Measurements from ENCODE around the gene ABLIM2.

Gene ABLIM2

GRCh38 chr4:8013976-8014726 lies 144.5 kb downstream of the ABLIM2 start:
- no peak overlapping the region for H3K4me3 ChIP-seq (ENCODE audit: insufficient read depth, low read length, poor library complexity, severe bottlenecking)
- H3K79me2 ChIP-seq (ENCODE audit: insufficient read depth, low read length) = no peaks in the 10 kb centered on the region
- H3K9me2 ChIP-seq (replicated peaks; ENCODE audit: insufficient read depth, low read length) = no peaks in the 10 kb centered on the region
- no peak overlapping the region for H2AFZ ChIP-seq (ENCODE audit: low read depth, low read length, severe bottlenecking)
- H3K27me3 ChIP-seq (ENCODE audit: low read length) = no peaks in the 10 kb centered on the region
- no peak overlapping the region for H3K9ac ChIP-seq (ENCODE audit: low read length)
- no peak overlapping the region for H3K27ac ChIP-seq (ENCODE audit: low read depth, low read length)
- no peaks in the 10 kb centered on the region for H3K36me3 ChIP-seq (ENCODE audit: low read length)
- H4K20me1 ChIP-seq (ENCODE audit: low read depth, low read length) = no peaks in the 10 kb centered on the region
- no peaks in the 10 kb centered on the region for H3F3A ChIP-seq (ENCODE audit: insufficient read depth)
- H3K4me2 ChIP-seq (ENCODE audit: low read depth, low read length, poor library complexity, severe bottlenecking) = no peak overlapping the region
- no peaks in the 10 kb centered on the region for H3K9me3 ChIP-seq (ENCODE audit: insufficient read depth, low read length)
- TF ChIP-seq, protein P1, sequence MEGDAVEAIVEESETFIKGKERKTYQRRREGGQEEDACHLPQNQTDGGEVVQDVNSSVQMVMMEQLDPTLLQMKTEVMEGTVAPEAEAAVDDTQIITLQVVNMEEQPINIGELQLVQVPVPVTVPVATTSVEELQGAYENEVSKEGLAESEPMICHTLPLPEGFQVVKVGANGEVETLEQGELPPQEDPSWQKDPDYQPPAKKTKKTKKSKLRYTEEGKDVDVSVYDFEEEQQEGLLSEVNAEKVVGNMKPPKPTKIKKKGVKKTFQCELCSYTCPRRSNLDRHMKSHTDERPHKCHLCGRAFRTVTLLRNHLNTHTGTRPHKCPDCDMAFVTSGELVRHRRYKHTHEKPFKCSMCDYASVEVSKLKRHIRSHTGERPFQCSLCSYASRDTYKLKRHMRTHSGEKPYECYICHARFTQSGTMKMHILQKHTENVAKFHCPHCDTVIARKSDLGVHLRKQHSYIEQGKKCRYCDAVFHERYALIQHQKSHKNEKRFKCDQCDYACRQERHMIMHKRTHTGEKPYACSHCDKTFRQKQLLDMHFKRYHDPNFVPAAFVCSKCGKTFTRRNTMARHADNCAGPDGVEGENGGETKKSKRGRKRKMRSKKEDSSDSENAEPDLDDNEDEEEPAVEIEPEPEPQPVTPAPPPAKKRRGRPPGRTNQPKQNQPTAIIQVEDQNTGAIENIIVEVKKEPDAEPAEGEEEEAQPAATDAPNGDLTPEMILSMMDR (IDR thresholded peaks at IDR 0.05; ENCODE audit: insufficient read depth, low read length, poor library complexity, severe bottlenecking) = no peak
- no peak for TF ChIP-seq EZH2phosphoT487 (conservative IDR thresholded peaks at IDR 0.05; ENCODE audit: low read length)

- no peak for TF ChIP-seq EZH2phosphoT487 (conservative IDR thresholded peaks at IDR 0.05; ENCODE audit: low read length)
- TF ChIP-seq, protein P1 (IDR thresholded peaks at IDR 0.05; ENCODE audit: insufficient read depth, low read length, poor library complexity, severe bottlenecking) = no peak
Observed at GRCh38 chr4:8012517-8012916, 146.1 kb downstream of the ABLIM2 start.

DNA sequence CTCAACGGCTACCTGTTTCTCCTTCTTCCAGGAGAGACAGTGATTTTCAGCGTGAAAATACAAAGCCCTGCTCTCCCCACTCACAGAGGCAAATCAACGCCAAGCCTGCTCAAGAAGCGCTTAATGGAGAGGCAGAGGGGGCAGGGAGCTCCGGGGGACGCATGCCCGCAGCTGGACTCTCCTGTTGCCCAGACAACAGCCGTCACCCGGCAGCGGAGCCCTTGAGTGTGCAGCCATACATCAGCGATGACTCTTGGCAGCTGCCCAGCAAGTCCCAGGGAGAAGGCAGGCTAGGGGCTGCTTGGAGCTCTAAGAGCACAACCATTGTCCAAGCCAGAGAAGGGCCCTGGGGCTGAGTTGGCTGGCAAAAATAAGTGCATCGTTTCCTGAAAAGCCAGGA lies 148.0 kb downstream of the ABLIM2 start:
- Histone ChIP-seq H3K4me2 (ENCODE audit: low read depth, low read length, poor library complexity, severe bottlenecking) (no peak overlapping the region), H3K27me3 (ENCODE audit: low read length) (no peaks in the 10 kb centered on the region), H3K9me2 (replicated peaks; ENCODE audit: insufficient read depth, low read length) (no peaks in the 10 kb centered on the region), H3K79me2 (ENCODE audit: insufficient read depth, low read length) (no peaks in the 10 kb centered on the region), H2AFZ (ENCODE audit: low read depth, low read length, severe bottlenecking) (no peak overlapping the region), H3K9me3 (ENCODE audit: insufficient read depth, low read length) (no peaks in the 10 kb centered on the region), H3F3A (ENCODE audit: insufficient read depth) (no peaks in the 10 kb centered on the region), H3K36me3 (ENCODE audit: low read length) (no peaks in the 10 kb centered on the region), H3K9ac (ENCODE audit: low read length) (no peak overlapping the region), H4K20me1 (ENCODE audit: low read depth, low read length) (no peaks in the 10 kb centered on the region), H3K4me3 (ENCODE audit: insufficient read depth, low read length, poor library complexity, severe bottlenecking) (no peak overlapping the region), H3K27ac (ENCODE audit: low read depth, low read length) (no peak overlapping the region)
- TF ChIP-seq, protein P1 (IDR thresholded peaks at IDR 0.05; ENCODE audit: insufficient read depth, low read length, poor library complexity, severe bottlenecking) = no peak
- TF ChIP-seq EZH2phosphoT487 (conservative IDR thresholded peaks at IDR 0.05; ENCODE audit: low read length) = no peak

More at GRCh38 chr4:8012517-8012916, 146.1 kb downstream of the ABLIM2 start:
- Histone ChIP-seq H3K4me2 (ENCODE audit: low read depth, low read length, poor library complexity, severe bottlenecking) (no peak overlapping the region), H3K36me3 (ENCODE audit: low read length) (no peaks in the 10 kb centered on the region), H3K79me2 (ENCODE audit: insufficient read depth, low read length) (no peaks in the 10 kb centered on the region), H3K27me3 (ENCODE audit: low read length) (no peaks in the 10 kb centered on the region), H3K9ac (ENCODE audit: low read length) (no peak overlapping the region), H3K27ac (ENCODE audit: low read depth, low read length) (no peak overlapping the region), H2AFZ (ENCODE audit: low read depth, low read length, severe bottlenecking) (no peak overlapping the region), H3K9me3 (ENCODE audit: insufficient read depth, low read length) (no peaks in the 10 kb centered on the region), H3F3A (ENCODE audit: insufficient read depth) (no peaks in the 10 kb centered on the region), H4K20me1 (ENCODE audit: low read depth, low read length) (no peaks in the 10 kb centered on the region), H3K4me3 (ENCODE audit: insufficient read depth, low read length, poor library complexity, severe bottlenecking) (no peak overlapping the region), H3K9me2 (replicated peaks; ENCODE audit: insufficient read depth, low read length) (no peaks in the 10 kb centered on the region)
